ENCODE results near the gene MMP7. TPM values are rescaled to one million over a fixed set of nuclear protein-coding genes. Genes with fewer than 3 reads are reported as not detected.

The MMP7 gene
- total and polyA plus RNA-seq, 4 donors, result 0.99 to 1.8 (median 1.4) TPM; not detected in 1

DNA sequence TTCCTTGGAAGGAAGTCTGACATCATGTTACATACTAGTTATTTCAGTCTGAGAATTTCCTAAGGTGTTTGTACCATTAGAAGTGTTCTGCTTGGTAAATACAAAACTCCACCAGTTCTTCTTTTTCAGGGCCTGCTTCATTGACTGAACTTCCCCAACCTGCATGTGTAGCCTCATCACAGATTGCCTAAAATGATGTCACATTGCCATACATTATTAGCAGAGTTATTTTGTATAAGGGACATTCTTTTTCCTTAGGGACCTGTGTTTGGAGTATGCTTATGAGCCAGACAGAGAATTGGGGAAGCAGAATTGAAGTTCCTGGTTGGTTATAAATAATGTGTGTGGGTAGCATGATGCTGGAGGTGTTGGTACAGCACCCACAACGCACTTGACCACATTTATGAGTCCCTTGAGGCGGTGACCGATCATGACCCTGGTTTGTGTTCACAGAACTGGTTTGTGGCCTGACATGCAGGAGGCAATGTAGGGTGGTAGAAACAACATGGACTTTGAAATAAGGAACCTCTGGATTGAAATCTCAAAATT, 16.4 kb upstream of the MMP7 start:
- H3K36me3 ChIP-seq (ENCODE audit: control insufficient read depth in 4 of 4, insufficient read depth in 3 of 4, low read depth in 1 of 4, low read length in 3 of 4), result no peaks in the 10 kb centered on the region
- H3K27me3 ChIP-seq (ENCODE audit: control insufficient read depth in 4 of 4, insufficient read depth in 4 of 4, low read length in 3 of 4), result peaks cover 0 to 2% (median 0%) of the 10 kb centered on the region in 4 donors
- no peaks in the 10 kb centered on the region for H3K9me3 ChIP-seq (ENCODE audit: control insufficient read depth in 4 of 4, low read length in 3 of 4)
- TF ChIP-seq RAD21 (IDR thresholded peaks at IDR 0.05) (no peak), SP1 (IDR thresholded peaks at IDR 0.05) (no peak), NR2F2 (IDR thresholded peaks at IDR 0.05) (no peak), GABPA (IDR thresholded peaks at IDR 0.05 in 1 of 2, conservative IDR thresholded peaks at IDR 0.05 in 1 of 2) (no peak)
- TF ChIP-seq, protein P1, sequence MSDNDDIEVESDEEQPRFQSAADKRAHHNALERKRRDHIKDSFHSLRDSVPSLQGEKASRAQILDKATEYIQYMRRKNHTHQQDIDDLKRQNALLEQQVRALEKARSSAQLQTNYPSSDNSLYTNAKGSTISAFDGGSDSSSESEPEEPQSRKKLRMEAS (IDR thresholded peaks at IDR 0.05), result no peak
- TF ChIP-seq, protein P2, sequence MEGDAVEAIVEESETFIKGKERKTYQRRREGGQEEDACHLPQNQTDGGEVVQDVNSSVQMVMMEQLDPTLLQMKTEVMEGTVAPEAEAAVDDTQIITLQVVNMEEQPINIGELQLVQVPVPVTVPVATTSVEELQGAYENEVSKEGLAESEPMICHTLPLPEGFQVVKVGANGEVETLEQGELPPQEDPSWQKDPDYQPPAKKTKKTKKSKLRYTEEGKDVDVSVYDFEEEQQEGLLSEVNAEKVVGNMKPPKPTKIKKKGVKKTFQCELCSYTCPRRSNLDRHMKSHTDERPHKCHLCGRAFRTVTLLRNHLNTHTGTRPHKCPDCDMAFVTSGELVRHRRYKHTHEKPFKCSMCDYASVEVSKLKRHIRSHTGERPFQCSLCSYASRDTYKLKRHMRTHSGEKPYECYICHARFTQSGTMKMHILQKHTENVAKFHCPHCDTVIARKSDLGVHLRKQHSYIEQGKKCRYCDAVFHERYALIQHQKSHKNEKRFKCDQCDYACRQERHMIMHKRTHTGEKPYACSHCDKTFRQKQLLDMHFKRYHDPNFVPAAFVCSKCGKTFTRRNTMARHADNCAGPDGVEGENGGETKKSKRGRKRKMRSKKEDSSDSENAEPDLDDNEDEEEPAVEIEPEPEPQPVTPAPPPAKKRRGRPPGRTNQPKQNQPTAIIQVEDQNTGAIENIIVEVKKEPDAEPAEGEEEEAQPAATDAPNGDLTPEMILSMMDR (IDR thresholded peaks at IDR 0.05; ENCODE audit: low read depth, low read length, missing input control), result no peak
- TF ChIP-seq, protein P3, sequence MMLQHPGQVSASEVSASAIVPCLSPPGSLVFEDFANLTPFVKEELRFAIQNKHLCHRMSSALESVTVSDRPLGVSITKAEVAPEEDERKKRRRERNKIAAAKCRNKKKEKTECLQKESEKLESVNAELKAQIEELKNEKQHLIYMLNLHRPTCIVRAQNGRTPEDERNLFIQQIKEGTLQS (IDR thresholded peaks at IDR 0.05), result no peak
- no peak overlapping the region for H3K27ac ChIP-seq (ENCODE audit: low read depth in 1 of 2, low read length in 2 of 2)
- H3K4me1 ChIP-seq (ENCODE audit: control insufficient read depth in 4 of 4, insufficient read depth in 4 of 4, low read length in 3 of 4), result no peaks in the 10 kb centered on the region
- H3K9ac ChIP-seq (ENCODE audit: low read depth in 1 of 2, low read length in 2 of 2), result no peak overlapping the region
- DNase-seq (ENCODE audit: low spot score), result no peak
- H3K4me3 ChIP-seq (ENCODE audit: low read depth in 1 of 3, low read length in 3 of 3), result no peak overlapping the region
- WGBS, result 75% methylated on average over 3 of the region's 3 CpGs

DNA sequence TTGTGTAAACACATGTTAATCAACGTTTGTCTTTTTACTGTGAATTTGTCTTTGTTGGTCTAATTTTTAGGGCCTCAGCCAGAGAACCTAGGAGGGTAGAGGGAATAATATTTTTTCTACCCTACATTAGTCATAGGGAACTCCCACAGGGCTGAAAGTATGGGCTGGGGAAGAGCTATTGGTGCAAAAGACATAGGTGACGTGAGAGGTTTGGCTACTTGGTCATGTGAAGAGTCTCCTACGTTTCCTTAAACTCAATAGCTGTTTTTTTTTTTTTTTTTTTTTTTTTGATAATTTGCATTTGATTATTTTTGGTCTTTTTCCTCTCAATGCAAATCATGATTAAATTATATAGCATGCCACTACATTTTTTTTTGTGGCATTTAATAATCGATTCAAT, 15.9 kb upstream of the MMP7 start:
- H3K27ac ChIP-seq (ENCODE audit: low read depth in 1 of 2, low read length in 2 of 2), result no peak overlapping the region
- no peaks in the 10 kb centered on the region for H3K4me1 ChIP-seq (ENCODE audit: control insufficient read depth in 4 of 4, insufficient read depth in 4 of 4, low read length in 3 of 4)
- no peaks in the 10 kb centered on the region for H3K36me3 ChIP-seq (ENCODE audit: control insufficient read depth in 4 of 4, insufficient read depth in 3 of 4, low read depth in 1 of 4, low read length in 3 of 4)
- no peak for DNase-seq (ENCODE audit: low spot score)
- WGBS, result 78% methylated on average over 4 of the region's 4 CpGs
- TF ChIP-seq JUND (IDR thresholded peaks at IDR 0.05) (no peak), RXRA (IDR thresholded peaks at IDR 0.05) (no peak), YY1 (IDR thresholded peaks at IDR 0.05) (no peak), FOXA2 (IDR thresholded peaks at IDR 0.05) (no peak), HNF4G (IDR thresholded peaks at IDR 0.05) (no peak)
- TF ChIP-seq, protein P4, sequence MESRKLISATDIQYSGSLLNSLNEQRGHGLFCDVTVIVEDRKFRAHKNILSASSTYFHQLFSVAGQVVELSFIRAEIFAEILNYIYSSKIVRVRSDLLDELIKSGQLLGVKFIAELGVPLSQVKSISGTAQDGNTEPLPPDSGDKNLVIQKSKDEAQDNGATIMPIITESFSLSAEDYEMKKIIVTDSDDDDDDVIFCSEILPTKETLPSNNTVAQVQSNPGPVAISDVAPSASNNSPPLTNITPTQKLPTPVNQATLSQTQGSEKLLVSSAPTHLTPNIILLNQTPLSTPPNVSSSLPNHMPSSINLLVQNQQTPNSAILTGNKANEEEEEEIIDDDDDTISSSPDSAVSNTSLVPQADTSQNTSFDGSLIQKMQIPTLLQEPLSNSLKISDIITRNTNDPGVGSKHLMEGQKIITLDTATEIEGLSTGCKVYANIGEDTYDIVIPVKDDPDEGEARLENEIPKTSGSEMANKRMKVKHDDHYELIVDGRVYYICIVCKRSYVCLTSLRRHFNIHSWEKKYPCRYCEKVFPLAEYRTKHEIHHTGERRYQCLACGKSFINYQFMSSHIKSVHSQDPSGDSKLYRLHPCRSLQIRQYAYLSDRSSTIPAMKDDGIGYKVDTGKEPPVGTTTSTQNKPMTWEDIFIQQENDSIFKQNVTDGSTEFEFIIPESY (IDR thresholded peaks at IDR 0.05), result no peak
- H3K9me3 ChIP-seq (ENCODE audit: control insufficient read depth in 4 of 4, low read length in 3 of 4), result no peaks in the 10 kb centered on the region
- no peak overlapping the region for H3K4me3 ChIP-seq (ENCODE audit: low read depth in 1 of 3, low read length in 3 of 3)
- H3K9ac ChIP-seq (ENCODE audit: low read depth in 1 of 2, low read length in 2 of 2), result no peak overlapping the region
- H3K27me3 ChIP-seq (ENCODE audit: control insufficient read depth in 4 of 4, insufficient read depth in 4 of 4, low read length in 3 of 4), result peaks cover 0 to 2% (median 0%) of the 10 kb centered on the region in 4 donors

DNA sequence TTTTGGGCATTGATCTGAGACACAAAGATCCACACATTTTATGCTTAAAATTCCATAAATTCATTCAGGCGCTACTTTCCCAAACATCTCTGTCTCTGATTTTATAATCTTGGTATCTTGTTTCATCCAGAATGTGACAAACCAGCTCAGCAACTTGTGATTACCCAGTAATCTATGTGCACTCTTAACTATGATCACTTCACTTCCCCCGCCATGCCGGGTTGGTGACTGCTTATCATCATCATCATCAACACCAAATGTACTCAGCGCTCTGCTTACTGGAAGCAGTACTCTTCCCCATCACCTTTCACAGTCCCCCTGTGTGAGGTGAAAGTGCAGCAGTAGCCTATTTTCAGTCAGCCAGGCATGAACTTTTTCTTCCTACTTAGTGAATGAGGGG, 15.2 kb upstream of the MMP7 start:
- peaks cover 0 to 2% (median 0%) of the 10 kb centered on the region in 4 donors for H3K27me3 ChIP-seq (ENCODE audit: control insufficient read depth in 4 of 4, insufficient read depth in 4 of 4, low read length in 3 of 4)
- no peaks in the 10 kb centered on the region for H3K36me3 ChIP-seq (ENCODE audit: control insufficient read depth in 4 of 4, insufficient read depth in 3 of 4, low read depth in 1 of 4, low read length in 3 of 4)
- DNase-seq (ENCODE audit: low spot score), result no peak
- H3K4me1 ChIP-seq (ENCODE audit: control insufficient read depth in 4 of 4, insufficient read depth in 4 of 4, low read length in 3 of 4), result no peaks in the 10 kb centered on the region
- WGBS, result 73% methylated on average over 4 of the region's 4 CpGs
- no peak overlapping the region for H3K4me3 ChIP-seq (ENCODE audit: low read depth in 1 of 3, low read length in 3 of 3)
- H3K9me3 ChIP-seq (ENCODE audit: control insufficient read depth in 4 of 4, low read length in 3 of 4), result no peaks in the 10 kb centered on the region
- no peak overlapping the region for H3K9ac ChIP-seq (ENCODE audit: low read depth in 1 of 2, low read length in 2 of 2)
- no peak overlapping the region for H3K27ac ChIP-seq (ENCODE audit: low read depth in 1 of 2, low read length in 2 of 2)
- TF ChIP-seq, protein P1 (IDR thresholded peaks at IDR 0.05), result no peak
- no peak for TF ChIP-seq HNF4A (conservative IDR thresholded peaks at IDR 0.05)
- no peak for TF ChIP-seq GABPA (IDR thresholded peaks at IDR 0.05 in 1 of 2, conservative IDR thresholded peaks at IDR 0.05 in 1 of 2)
- TF ChIP-seq, protein P4 (IDR thresholded peaks at IDR 0.05), result no peak
- TF ChIP-seq, protein P2 (IDR thresholded peaks at IDR 0.05; ENCODE audit: low read depth, low read length, missing input control), result no peak
- no peak for TF ChIP-seq FOXA1 (IDR thresholded peaks at IDR 0.05)
- TF ChIP-seq RXRA (IDR thresholded peaks at IDR 0.05), result no peak
- no peak for TF ChIP-seq HNF4G (IDR thresholded peaks at IDR 0.05)
- no peak for TF ChIP-seq EGR1 (IDR thresholded peaks at IDR 0.05; ENCODE audit: low read depth in 2 of 2)
- no peak for TF ChIP-seq NR2F2 (IDR thresholded peaks at IDR 0.05)
